Panc1 (cell line): ENCODE measurements around the gene SLC38A1. TPM values are rescaled to one million over a fixed set of nuclear protein-coding genes. Genes with fewer than 3 reads are reported as not detected.

Source experiments
- ATAC-seq: fragments of 200-7000 bp; cut with Tn5 transposase; 2 replicates; pipeline ENCODE4 v1.9.1; 2020; ENCODE audit warnings: mild to moderate bottlenecking, moderate library complexity
- BruUV-seq: library from RNA; stranded (reverse); fragments of 400-500 nt; replicated peaks from 2 replicates; lab custom pipeline; 2021; lab: Mats Ljungman, UMichigan
- CTCF ChIA-PET: fragments of 300-600 bp; sonication (Branson Sonifier 250); formaldehyde crosslinking; loops from one replicate; lab custom pipeline; 2022; ENCODE audit warnings: antibody characterized with exemption; lab: Charles Lee
- POLR2A ChIA-PET: fragments of 300-600 bp; sonication (Branson Sonifier 250); formaldehyde crosslinking; loops from one replicate; lab custom pipeline; 2022; ENCODE audit warnings: antibody characterized with exemption; lab: Charles Lee
- DNase-seq: peaks from one replicate; pipeline ENCODE4 v3.0.0-alpha.2; 2010; ENCODE audit warnings: low read depth, low spot score
- H3K27ac ChIP-seq: 2 replicates; pipeline ENCODE4 v1.5.1; 2011; ENCODE audit warnings: mild to moderate bottlenecking, low read length, inconsistent platforms
- H3K27me3 ChIP-seq: fragments of 200-500 bp; sonication (Bioruptor generic); 2 replicates; pipeline ENCODE4 v1.6.0; 2014; ENCODE audit warnings: low read length, inconsistent platforms; ENCODE audit not compliant: control insufficient read depth, insufficient read depth
- H3K36me3 ChIP-seq: fragments of 200-500 bp; sonication (Bioruptor generic); 2 replicates; pipeline ENCODE4 v1.5.1; 2014; ENCODE audit warnings: inconsistent platforms, mild to moderate bottlenecking, low read length, moderate library complexity; ENCODE audit not compliant: control insufficient read depth, insufficient read depth
- H3K4me1 ChIP-seq: 2 replicates; pipeline ENCODE4 v1.5.1; 2011; ENCODE audit warnings: inconsistent platforms, mild to moderate bottlenecking, low read length, moderate library complexity; ENCODE audit not compliant: control insufficient read depth, insufficient read depth
- H3K4me3 ChIP-seq, 2 experiments: 2 replicates each; pipeline ENCODE4 v1.5.1; 2011 to 2012; ENCODE audit warnings: low read depth in 2 of 2, low read length in 2 of 2, mild to moderate bottlenecking in 2 of 2, inconsistent platforms in 1 of 2, moderate library complexity in 1 of 2
- H3K9me3 ChIP-seq: fragments of 200-500 bp; sonication (Bioruptor generic); 2 replicates; pipeline ENCODE4 v1.5.1; 2014; ENCODE audit warnings: low read depth, mild to moderate bottlenecking, inconsistent platforms, low read length, moderate library complexity; ENCODE audit not compliant: control insufficient read depth, insufficient read depth
- POLR2AphosphoS5 ChIP-seq: IDR thresholded peaks from 2 replicates; pipeline ENCODE4 v1.6.1; 2012; ENCODE audit warnings: mild to moderate bottlenecking, low read depth, low read length, moderate library complexity
- SIN3A ChIP-seq: IDR thresholded peaks from 2 replicates; pipeline ENCODE4 v1.6.1; 2012; ENCODE audit warnings: low read depth, mild to moderate bottlenecking, low read length, moderate library complexity, borderline replicate concordance; ENCODE audit not compliant: insufficient read depth
- TCF7L2 ChIP-seq: IDR thresholded peaks from 2 replicates; pipeline ENCODE4 v1.6.1; 2011; ENCODE audit warnings: mild to moderate bottlenecking, low read depth, low read length, inconsistent platforms
- in situ Hi-C: cut with HindIII; loops from 2 replicates; pipeline ENCODE4 v1.10.0; 2016; ENCODE audit warnings: low sequenced_read_pairs, low pct_unique_long_range_greater_than_20kb
- intact Hi-C: fragments of 100-400 bp; cut with micrococcal nuclease; formaldehyde crosslinking; loops from one replicate; pipeline ENCODE4 v1.10.0; 2022; ENCODE audit not compliant: unreplicated experiment
- total RNA-seq: library from RNA; stranded (reverse); gene quantifications from one replicate; pipeline ENCODE4 v1.2.1, GENCODE V29; 2021; ENCODE audit not compliant: unreplicated experiment
- TF ChIP-seq, protein P1 (sequence below), 2 experiments: IDR thresholded peaks; 2 replicates each; pipeline ENCODE4 v1.6.1; 2011 to 2012; ENCODE audit warnings: low read depth in 2 of 2, control low read depth in 1 of 2, low read length in 1 of 2, mild to moderate bottlenecking in 1 of 2, moderate library complexity in 1 of 2; ENCODE audit not compliant: insufficient read depth in 1 of 2
- TF ChIP-seq, protein P2 (sequence below): fragments of 450-650 bp; IDR thresholded peaks from 2 replicates; pipeline ENCODE4 v1.5.1; 2017; ENCODE audit warnings: mild to moderate bottlenecking

The SLC38A1 gene
- total RNA-seq, 1 experiment from 2014 or later, result 127 TPM

DNA sequence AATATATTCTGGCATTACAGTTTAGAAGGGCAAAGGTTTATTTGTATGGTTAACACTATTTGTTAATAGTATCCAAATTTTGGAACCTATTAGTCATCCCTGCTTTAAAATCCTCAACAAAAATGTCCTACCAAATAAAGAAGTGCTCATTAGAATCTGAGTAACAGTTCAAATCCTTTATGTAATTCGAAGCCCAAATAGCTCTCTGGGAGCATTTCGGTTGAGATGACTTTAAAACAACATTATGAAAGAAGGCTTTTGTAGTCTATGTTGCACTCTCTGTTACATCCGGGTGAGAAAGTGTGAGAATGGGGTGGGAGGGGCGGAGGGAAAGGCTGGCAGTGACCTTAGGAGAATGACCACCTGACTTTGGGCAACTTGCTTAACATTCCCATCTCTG lies 59.7 kb downstream of the SLC38A1 start:
- Histone ChIP-seq H3K27me3 (no peaks in the 10 kb centered on the region), H3K4me3 (no peak overlapping the region), H3K27ac (no peak overlapping the region), H3K36me3 (peaks cover 53% of the 10 kb centered on the region), H3K9me3 (no peaks in the 10 kb centered on the region), H3K4me1 (peaks cover 7% of the 10 kb centered on the region; the same call in 1 of the 2 replicates)
- ChIA-PET CTCF (interaction anchor here (1.3 kb wide), 1 partner anchor 8 kb away, joined by 3 read pairs; no protein-coding TSS in a partner anchor), POLR2A (no interaction called here)
- BruUV-seq, result no TSS peak
- no peak for ATAC-seq
- no peak for DNase-seq
- TF ChIP-seq, protein P1, sequence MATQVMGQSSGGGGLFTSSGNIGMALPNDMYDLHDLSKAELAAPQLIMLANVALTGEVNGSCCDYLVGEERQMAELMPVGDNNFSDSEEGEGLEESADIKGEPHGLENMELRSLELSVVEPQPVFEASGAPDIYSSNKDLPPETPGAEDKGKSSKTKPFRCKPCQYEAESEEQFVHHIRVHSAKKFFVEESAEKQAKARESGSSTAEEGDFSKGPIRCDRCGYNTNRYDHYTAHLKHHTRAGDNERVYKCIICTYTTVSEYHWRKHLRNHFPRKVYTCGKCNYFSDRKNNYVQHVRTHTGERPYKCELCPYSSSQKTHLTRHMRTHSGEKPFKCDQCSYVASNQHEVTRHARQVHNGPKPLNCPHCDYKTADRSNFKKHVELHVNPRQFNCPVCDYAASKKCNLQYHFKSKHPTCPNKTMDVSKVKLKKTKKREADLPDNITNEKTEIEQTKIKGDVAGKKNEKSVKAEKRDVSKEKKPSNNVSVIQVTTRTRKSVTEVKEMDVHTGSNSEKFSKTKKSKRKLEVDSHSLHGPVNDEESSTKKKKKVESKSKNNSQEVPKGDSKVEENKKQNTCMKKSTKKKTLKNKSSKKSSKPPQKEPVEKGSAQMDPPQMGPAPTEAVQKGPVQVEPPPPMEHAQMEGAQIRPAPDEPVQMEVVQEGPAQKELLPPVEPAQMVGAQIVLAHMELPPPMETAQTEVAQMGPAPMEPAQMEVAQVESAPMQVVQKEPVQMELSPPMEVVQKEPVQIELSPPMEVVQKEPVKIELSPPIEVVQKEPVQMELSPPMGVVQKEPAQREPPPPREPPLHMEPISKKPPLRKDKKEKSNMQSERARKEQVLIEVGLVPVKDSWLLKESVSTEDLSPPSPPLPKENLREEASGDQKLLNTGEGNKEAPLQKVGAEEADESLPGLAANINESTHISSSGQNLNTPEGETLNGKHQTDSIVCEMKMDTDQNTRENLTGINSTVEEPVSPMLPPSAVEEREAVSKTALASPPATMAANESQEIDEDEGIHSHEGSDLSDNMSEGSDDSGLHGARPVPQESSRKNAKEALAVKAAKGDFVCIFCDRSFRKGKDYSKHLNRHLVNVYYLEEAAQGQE (IDR thresholded peaks at IDR 0.05; ENCODE audit: insufficient read depth in 1 of 2, low read depth in 2 of 2, low read length in 1 of 2), result no peak
- TF ChIP-seq, protein P2, sequence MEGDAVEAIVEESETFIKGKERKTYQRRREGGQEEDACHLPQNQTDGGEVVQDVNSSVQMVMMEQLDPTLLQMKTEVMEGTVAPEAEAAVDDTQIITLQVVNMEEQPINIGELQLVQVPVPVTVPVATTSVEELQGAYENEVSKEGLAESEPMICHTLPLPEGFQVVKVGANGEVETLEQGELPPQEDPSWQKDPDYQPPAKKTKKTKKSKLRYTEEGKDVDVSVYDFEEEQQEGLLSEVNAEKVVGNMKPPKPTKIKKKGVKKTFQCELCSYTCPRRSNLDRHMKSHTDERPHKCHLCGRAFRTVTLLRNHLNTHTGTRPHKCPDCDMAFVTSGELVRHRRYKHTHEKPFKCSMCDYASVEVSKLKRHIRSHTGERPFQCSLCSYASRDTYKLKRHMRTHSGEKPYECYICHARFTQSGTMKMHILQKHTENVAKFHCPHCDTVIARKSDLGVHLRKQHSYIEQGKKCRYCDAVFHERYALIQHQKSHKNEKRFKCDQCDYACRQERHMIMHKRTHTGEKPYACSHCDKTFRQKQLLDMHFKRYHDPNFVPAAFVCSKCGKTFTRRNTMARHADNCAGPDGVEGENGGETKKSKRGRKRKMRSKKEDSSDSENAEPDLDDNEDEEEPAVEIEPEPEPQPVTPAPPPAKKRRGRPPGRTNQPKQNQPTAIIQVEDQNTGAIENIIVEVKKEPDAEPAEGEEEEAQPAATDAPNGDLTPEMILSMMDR, result no peak
- TF ChIP-seq TCF7L2, result no peak
- TF ChIP-seq POLR2AphosphoS5, result no peak
- TF ChIP-seq SIN3A, result no peak
- intact Hi-C loops, result no loop called here
- in situ Hi-C loops, result no loop called here

DNA sequence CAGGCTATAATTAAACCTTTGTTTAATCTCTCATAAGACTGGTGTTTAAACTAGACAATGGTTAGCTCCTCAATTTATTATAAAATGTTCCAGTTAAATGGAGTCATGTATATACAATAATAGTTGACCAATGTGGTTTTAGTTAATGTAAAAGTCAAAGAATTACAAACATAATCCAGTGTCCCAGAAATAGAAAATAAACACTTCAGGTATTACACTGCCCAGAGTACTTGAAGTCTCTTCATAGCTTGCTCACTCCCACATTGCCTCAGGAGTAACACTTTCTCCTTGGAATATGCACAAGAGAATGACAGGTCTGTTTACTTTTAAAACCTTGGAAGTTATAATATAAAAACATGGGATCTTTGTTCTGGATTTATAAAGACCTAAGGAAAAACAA lies 60.5 kb downstream of the SLC38A1 start:
- Histone ChIP-seq H3K4me1 (peaks cover 7% of the 10 kb centered on the region; the same call in 1 of the 2 replicates), H3K9me3 (no peaks in the 10 kb centered on the region), H3K4me3 (no peak overlapping the region), H3K27ac (no peak overlapping the region), H3K27me3 (no peaks in the 10 kb centered on the region), H3K36me3 (peaks cover 55% of the 10 kb centered on the region)
- TF ChIP-seq, protein P2, result no peak
- TF ChIP-seq SIN3A (no peak), POLR2AphosphoS5 (no peak), TCF7L2 (no peak)
- TF ChIP-seq, protein P1 (IDR thresholded peaks at IDR 0.05; ENCODE audit: insufficient read depth in 1 of 2, low read depth in 2 of 2, low read length in 1 of 2), result no peak
- no TSS peak for BruUV-seq
- CTCF ChIA-PET, result interaction anchor here (1.3 kb wide), 1 partner anchor 8 kb away, joined by 3 read pairs; no protein-coding TSS in a partner anchor
- POLR2A ChIA-PET, result no interaction called here
- intact Hi-C loops, result no loop called here
- in situ Hi-C loops, result no loop called here
- DNase-seq, result no peak
- no peak for ATAC-seq
